ENCODE data around the gene GTF2A1.

- TF ChIP-seq CTCF (conservative IDR thresholded peaks at IDR 0.05; ENCODE audit: low read length) = no peak
- no peak for TF ChIP-seq EZH2phosphoT487 (IDR thresholded peaks at IDR 0.05; ENCODE audit: borderline replicate concordance, low read depth, low read length)
These were observed 12.9 kb upstream of the GTF2A1 start for GRCh38 chr14:81233615-81234014.
